Neural cell (in vitro differentiated cells): Measurements from ENCODE around the gene BABAM2.

ENCODE experiments used
- EP300 ChIP-seq: fragments of 450-650 bp; conservative IDR thresholded peaks from 2 replicates; pipeline ENCODE4 v1.6.1; 2014; ENCODE audit warnings: antibody characterized with exemption, mild to moderate bottlenecking, moderate library complexity; ENCODE audit not compliant: poor library complexity, severe bottlenecking
- EZH2 ChIP-seq: fragments of 200-600, 300-800 bp; shearing (Covaris generic), sonication (generic); IDR thresholded peaks from 2 replicates; pipeline ENCODE4 v1.6.1; 2014; ENCODE audit warnings: antibody characterized with exemption, low read length, borderline replicate concordance, mild to moderate bottlenecking; ENCODE audit not compliant: insufficient read depth, poor library complexity, severe bottlenecking
- MXI1 ChIP-seq: fragments of 450-650 bp; conservative IDR thresholded peaks from 2 replicates; pipeline ENCODE4 v1.6.1; 2014; ENCODE audit warnings: antibody characterized with exemption, mild to moderate bottlenecking; ENCODE audit not compliant: poor library complexity, severe bottlenecking
- POLR2AphosphoS5 ChIP-seq: IDR thresholded peaks from 2 replicates; pipeline ENCODE4 v1.6.1; 2012
- RAD21 ChIP-seq: fragments of 450-650 bp; conservative IDR thresholded peaks from 2 replicates; pipeline ENCODE4 v1.6.1; 2014; ENCODE audit warnings: antibody characterized with exemption, mild to moderate bottlenecking, moderate library complexity
- SMC3 ChIP-seq: fragments of 450-650 bp; conservative IDR thresholded peaks from 2 replicates; pipeline ENCODE4 v1.6.1; 2014; ENCODE audit warnings: antibody characterized with exemption, mild to moderate bottlenecking, moderate library complexity; ENCODE audit not compliant: poor library complexity
- TAF1 ChIP-seq: IDR thresholded peaks from 2 replicates; pipeline ENCODE4 v1.6.1; 2012; ENCODE audit warnings: low read depth
- TF ChIP-seq, protein P1 (sequence below): fragments of 450-650 bp; IDR thresholded peaks from 2 replicates; pipeline ENCODE4 v1.5.1; 2014; ENCODE audit warnings: antibody characterized with exemption, mild to moderate bottlenecking, moderate library complexity; ENCODE audit not compliant: poor library complexity, severe bottlenecking
- TF ChIP-seq, protein P2 (sequence below): IDR thresholded peaks from 2 replicates; pipeline ENCODE4 v1.6.1; 2012; ENCODE audit warnings: borderline replicate concordance

GRCh38 chr2:28349546-28350165, 459.1 kb downstream of the BABAM2 start:
- TF ChIP-seq, protein P1, sequence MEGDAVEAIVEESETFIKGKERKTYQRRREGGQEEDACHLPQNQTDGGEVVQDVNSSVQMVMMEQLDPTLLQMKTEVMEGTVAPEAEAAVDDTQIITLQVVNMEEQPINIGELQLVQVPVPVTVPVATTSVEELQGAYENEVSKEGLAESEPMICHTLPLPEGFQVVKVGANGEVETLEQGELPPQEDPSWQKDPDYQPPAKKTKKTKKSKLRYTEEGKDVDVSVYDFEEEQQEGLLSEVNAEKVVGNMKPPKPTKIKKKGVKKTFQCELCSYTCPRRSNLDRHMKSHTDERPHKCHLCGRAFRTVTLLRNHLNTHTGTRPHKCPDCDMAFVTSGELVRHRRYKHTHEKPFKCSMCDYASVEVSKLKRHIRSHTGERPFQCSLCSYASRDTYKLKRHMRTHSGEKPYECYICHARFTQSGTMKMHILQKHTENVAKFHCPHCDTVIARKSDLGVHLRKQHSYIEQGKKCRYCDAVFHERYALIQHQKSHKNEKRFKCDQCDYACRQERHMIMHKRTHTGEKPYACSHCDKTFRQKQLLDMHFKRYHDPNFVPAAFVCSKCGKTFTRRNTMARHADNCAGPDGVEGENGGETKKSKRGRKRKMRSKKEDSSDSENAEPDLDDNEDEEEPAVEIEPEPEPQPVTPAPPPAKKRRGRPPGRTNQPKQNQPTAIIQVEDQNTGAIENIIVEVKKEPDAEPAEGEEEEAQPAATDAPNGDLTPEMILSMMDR, result no peak
- TF ChIP-seq EP300 (no peak), POLR2AphosphoS5 (no peak), EZH2 (no peak), MXI1 (no peak), RAD21 (no peak), SMC3 (no peak), TAF1 (no peak)
- TF ChIP-seq, protein P2, sequence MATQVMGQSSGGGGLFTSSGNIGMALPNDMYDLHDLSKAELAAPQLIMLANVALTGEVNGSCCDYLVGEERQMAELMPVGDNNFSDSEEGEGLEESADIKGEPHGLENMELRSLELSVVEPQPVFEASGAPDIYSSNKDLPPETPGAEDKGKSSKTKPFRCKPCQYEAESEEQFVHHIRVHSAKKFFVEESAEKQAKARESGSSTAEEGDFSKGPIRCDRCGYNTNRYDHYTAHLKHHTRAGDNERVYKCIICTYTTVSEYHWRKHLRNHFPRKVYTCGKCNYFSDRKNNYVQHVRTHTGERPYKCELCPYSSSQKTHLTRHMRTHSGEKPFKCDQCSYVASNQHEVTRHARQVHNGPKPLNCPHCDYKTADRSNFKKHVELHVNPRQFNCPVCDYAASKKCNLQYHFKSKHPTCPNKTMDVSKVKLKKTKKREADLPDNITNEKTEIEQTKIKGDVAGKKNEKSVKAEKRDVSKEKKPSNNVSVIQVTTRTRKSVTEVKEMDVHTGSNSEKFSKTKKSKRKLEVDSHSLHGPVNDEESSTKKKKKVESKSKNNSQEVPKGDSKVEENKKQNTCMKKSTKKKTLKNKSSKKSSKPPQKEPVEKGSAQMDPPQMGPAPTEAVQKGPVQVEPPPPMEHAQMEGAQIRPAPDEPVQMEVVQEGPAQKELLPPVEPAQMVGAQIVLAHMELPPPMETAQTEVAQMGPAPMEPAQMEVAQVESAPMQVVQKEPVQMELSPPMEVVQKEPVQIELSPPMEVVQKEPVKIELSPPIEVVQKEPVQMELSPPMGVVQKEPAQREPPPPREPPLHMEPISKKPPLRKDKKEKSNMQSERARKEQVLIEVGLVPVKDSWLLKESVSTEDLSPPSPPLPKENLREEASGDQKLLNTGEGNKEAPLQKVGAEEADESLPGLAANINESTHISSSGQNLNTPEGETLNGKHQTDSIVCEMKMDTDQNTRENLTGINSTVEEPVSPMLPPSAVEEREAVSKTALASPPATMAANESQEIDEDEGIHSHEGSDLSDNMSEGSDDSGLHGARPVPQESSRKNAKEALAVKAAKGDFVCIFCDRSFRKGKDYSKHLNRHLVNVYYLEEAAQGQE, result no peak
